Lower leg skin (tissue), 4 donors: ENCODE data around the gene PMF1. TPM values are rescaled to one million over a fixed set of nuclear protein-coding genes. Genes with fewer than 3 reads are reported as not detected.

ENCODE experiments used
- DNase-seq, 2 donors: peaks; one replicate each; pipeline ENCODE4 v3.0.0-alpha.2; 2019; ENCODE audit warnings: low spot score in 2 of 2
- H3K4me3 ChIP-seq: fragments of 200-600 bp; sonication (generic); 2 replicates; pipeline ENCODE4 v1.5.1; 2017; ENCODE audit warnings: mild to moderate bottlenecking, low read depth; ENCODE audit not compliant: poor library complexity, severe bottlenecking
- CTCF ChIP-seq, 3 donors: fragments of 450-650 bp; IDR thresholded peaks; one replicate each; pipeline ENCODE4 v1.5.1; 2016; ENCODE audit warnings: antibody characterized with exemption in 3 of 3, mild to moderate bottlenecking in 3 of 3, moderate library complexity in 2 of 3
- POLR2A ChIP-seq, 2 donors: fragments of 450-650 bp; IDR thresholded peaks; one replicate each; pipeline ENCODE4 v1.6.1; 2016 to 2017; ENCODE audit warnings: antibody characterized with exemption in 2 of 2, mild to moderate bottlenecking in 1 of 2, moderate library complexity in 1 of 2
- WGBS, 2 donors: methylation state at CpG; one replicate each; pipeline ENCODE4 v1.1.5; 2018; 5-methylcytosine and 5-hydroxymethylcytosine counted together
- intact Hi-C: fragments of 100-400 bp; cut with DNase I; formaldehyde crosslinking; loops from one replicate; pipeline ENCODE4 v1.15.0; 2023; ENCODE audit warnings: low total_unique reads
- total RNA-seq, 4 donors: library from RNA; depleted of rRNA; stranded (reverse); fragments of >200 nt; gene quantifications; one replicate each; pipeline ENCODE4 v1.1.0, GENCODE V29; 2016

PMF1 gene
- total RNA-seq, 4 donors from 2014 or later = 62.9 to 83.6 (median 71.1) TPM

DNA sequence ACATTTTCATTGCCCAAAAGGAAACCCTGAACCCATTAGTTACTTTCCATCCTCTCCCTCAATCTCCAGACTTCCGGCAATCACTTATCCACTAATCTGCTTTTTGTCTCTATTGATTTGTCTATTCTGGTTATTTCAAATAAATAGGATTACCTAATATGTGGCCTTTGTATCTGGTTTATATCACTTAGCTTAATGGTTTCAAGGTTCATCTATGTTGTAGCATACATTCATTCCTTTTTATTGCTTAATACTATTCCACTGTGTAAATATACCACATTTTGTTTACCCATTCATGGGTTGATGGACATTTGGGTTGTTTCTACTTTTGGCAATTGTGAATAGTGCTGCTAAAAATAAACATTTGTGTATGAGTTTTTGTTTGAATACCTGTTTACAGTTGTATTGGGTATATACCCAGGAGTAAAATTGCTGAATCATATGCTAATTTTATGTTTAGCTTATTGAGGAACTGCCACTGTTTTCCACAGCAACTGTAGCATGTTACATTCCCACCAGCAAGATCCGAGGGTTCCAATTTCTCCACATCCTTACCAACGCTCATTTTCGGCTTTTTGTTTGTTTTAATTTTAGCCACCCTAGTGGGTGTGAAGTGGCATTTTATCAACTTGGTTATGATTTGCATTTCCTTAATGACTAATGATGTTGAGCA is 21.4 kb upstream of the PMF1 start:
- 76 to 77% methylated on average over 4 of the region's 4 CpGs for WGBS, 2 donors
- no peak overlapping the region for H3K4me3 ChIP-seq
- no peak for DNase-seq
- TF ChIP-seq POLR2A (IDR thresholded peaks at IDR 0.05) (no peak), CTCF (IDR thresholded peaks at IDR 0.05) (no peak)
- intact Hi-C loops = no loop called here

- TF ChIP-seq POLR2A (IDR thresholded peaks at IDR 0.05) (no peak), CTCF (IDR thresholded peaks at IDR 0.05) (no peak)
- H3K4me3 ChIP-seq = no peak overlapping the region
- intact Hi-C loops = no loop called here
- no peak for DNase-seq
- WGBS, 2 donors = 70 to 74% methylated on average over 7 of the region's 7 CpGs
Measured at GRCh38 chr1:156193208-156193487, 19.7 kb upstream of the PMF1 start.

DNA sequence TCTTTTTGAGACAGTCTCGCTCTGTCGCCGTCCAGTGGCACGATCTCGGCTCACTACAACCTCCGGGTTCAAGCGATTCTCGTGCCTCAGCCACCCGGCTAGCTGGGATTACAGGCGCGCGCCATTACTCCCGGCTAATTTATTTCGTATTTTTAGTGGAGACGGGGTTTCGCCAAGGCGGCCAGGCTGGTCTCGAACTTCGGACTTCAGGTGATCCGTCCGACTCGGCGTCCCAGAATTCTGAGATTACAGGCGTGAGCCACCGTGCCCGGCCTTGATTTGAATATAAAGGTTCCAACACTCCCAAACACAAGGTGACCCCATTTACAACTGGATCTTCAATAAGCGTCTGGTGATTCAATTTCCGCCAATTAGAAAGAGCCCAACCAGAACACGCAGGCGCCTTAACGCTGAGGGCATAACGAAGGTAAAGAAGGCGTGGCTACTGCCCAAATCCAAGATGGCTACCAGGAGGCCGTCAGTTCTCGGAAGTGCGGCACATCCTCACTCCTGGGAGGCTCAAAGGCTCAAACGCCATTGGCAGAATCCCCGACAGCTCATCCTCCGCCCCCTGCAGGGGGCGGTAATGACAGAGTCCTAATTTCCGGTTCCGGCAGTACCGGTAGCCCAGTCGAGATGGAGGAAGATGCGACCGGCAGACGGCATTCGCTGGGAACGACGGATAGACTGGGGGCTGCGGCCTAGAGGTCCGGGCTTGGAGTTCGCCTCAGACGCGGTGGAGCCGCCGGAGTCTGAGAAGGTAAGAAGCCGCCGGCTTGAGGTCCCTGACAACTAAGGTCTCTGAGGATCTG is 19.1 kb upstream of the PMF1 start, which contains the start of gene SLC25A44:
TSS of gene SLC25A44 (plus strand) at position 617 of the 812 bp plus-strand sequence. CDS start 5,744 bp downstream, outside the sequence.
- peak; percentile 98 to 99 for DNase-seq
- H3K4me3 ChIP-seq = peak within 1 kb of the TSS; percentile 74
- intact Hi-C loops = no loop called here
- TF ChIP-seq CTCF (IDR thresholded peaks at IDR 0.05) = no peak
- TF ChIP-seq POLR2A (IDR thresholded peaks at IDR 0.05) = no peak
- WGBS, 2 donors = 1 to 4% methylated on average over 45 to 52 of the region's 59 CpGs

DNA sequence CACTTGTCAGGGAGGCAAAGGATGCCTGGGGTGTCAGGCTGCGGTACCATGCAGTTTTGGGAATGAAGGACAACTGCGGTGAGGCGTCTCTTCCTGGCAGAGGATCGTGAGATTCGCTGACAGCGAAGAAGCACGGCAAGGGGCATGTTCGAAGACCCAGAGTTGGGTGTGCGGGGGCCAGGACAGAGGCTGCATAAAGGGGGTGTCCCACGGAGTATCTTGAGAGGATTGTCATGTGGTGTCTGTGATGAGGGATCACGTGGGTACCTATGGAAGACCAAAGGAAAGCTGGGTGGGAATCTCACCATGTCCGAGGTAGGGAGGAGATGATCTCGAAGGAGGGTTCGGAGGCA is 18.5 kb upstream of the PMF1 start:
- peak in 1 of 2 donors; percentile 87 for DNase-seq
- 9 to 12% methylated on average over 14 of the region's 14 CpGs for WGBS, 2 donors
- peak overlapping the region; percentile 74 for H3K4me3 ChIP-seq
- TF ChIP-seq POLR2A (IDR thresholded peaks at IDR 0.05) (no peak), CTCF (IDR thresholded peaks at IDR 0.05) (no peak)
- intact Hi-C loops = no loop called here

DNA sequence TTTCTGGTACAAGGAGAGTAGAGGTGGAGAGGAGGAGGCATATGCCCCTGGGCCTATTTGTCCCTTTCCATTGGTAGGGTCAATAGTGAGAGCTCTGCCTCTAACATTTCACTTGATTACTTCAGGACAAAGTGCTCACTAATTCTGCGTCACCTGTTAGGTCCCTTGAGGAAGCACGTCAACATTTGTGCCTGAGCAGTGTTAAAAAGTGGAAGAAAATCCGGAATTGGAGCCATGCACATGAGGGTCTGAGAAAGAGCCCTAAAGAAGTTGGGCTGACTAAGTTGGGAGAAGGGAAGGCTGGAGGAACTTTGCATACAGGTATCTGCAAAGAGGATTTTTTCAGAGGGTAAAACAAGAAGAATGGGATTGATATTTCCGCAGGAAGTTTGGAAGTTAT is 17.0 kb upstream of the PMF1 start:
- WGBS, 2 donors = 63 to 69% methylated on average over 4 of the region's 4 CpGs
- TF ChIP-seq CTCF (IDR thresholded peaks at IDR 0.05) (no peak), POLR2A (IDR thresholded peaks at IDR 0.05) (no peak)
- intact Hi-C loops = no loop called here
- no peak overlapping the region for H3K4me3 ChIP-seq
- no peak for DNase-seq
